CD4-positive, CD25-positive, alpha-beta regulatory T cell (primary cell): Measurements from ENCODE around the gene COL19A1. TPM values are rescaled to one million over a fixed set of nuclear protein-coding genes. Genes with fewer than 3 reads are reported as not detected.
A peak's percentile ranks its signal among the peaks of the same experiment; 100 is the strongest.

ENCODE experiments used
- ATAC-seq, 2 donors: fragments of 150-1000 bp; cut with Tn5 transposase; one replicate each; pipeline ENCODE4 v1.10.0; 2021; ENCODE audit warnings: low read depth in 2 of 2, moderate number of reproducible peaks in 2 of 2, moderate library complexity in 1 of 2
- DNase-seq, 3 donors: peaks; one replicate each; pipeline versions ENCODE4 v3.0.0 to v3.0.0-alpha.2; 2012 to 2022; ENCODE audit warnings: mixed read lengths in 1 of 3
- H3K27ac ChIP-seq: one replicate; pipeline ENCODE4 v1.7.0; 2013; ENCODE audit warnings: mild to moderate bottlenecking, low read length; ENCODE audit not compliant: insufficient read depth, poor library complexity, severe bottlenecking
- H3K27me3 ChIP-seq: one replicate; pipeline ENCODE4 v1.7.0; 2013; ENCODE audit warnings: low read length; ENCODE audit not compliant: control insufficient read depth, insufficient read depth
- H3K36me3 ChIP-seq: one replicate; pipeline ENCODE4 v1.7.0; 2013; ENCODE audit warnings: mild to moderate bottlenecking, low read length, moderate library complexity; ENCODE audit not compliant: control insufficient read depth, insufficient read depth
- H3K4me1 ChIP-seq: 2 replicates; pipeline ENCODE4 v1.7.0; 2013; ENCODE audit warnings: mild to moderate bottlenecking, low read length; ENCODE audit not compliant: insufficient read depth, control insufficient read depth, poor library complexity, severe bottlenecking
- H3K4me3 ChIP-seq: one replicate; pipeline ENCODE4 v1.7.0; 2013; ENCODE audit warnings: low read depth, mild to moderate bottlenecking, low read length, moderate library complexity
- H3K9me3 ChIP-seq, 2 experiments: 1 replicate in 1 of 2; 2 replicates in 1 of 2; pipeline ENCODE4 v1.7.0; 2013; ENCODE audit warnings: low read length in 2 of 2, mild to moderate bottlenecking in 1 of 2, moderate library complexity in 1 of 2; ENCODE audit not compliant: control insufficient read depth in 2 of 2
- H3K27ac Mint-ChIP-seq, 3 donors: one replicate each; pipeline ENCODE4 v1.8.0; 2020 to 2022; ENCODE audit warnings: mild to moderate bottlenecking in 3 of 3, mixed read lengths in 3 of 3, moderate library complexity in 2 of 3
- H3K27me3 Mint-ChIP-seq: one replicate; pipeline ENCODE4 v1.8.0; 2022; ENCODE audit warnings: mild to moderate bottlenecking, mixed read lengths
- H3K36me3 Mint-ChIP-seq: one replicate; pipeline ENCODE4 v1.8.0; 2020; ENCODE audit warnings: mixed read lengths
- H3K4me1 Mint-ChIP-seq, 4 donors: one replicate each; pipeline ENCODE4 v1.8.0; 2020 to 2022; ENCODE audit warnings: mixed read lengths in 4 of 4, mild to moderate bottlenecking in 1 of 4
- H3K4me3 Mint-ChIP-seq, 4 donors: one replicate each; pipeline ENCODE4 v1.8.0; 2020 to 2022; ENCODE audit warnings: mild to moderate bottlenecking in 4 of 4, mixed read lengths in 4 of 4, moderate library complexity in 3 of 4
- H3K9me3 Mint-ChIP-seq, 7 donors: one replicate each; pipeline ENCODE4 v1.8.0; 2020 to 2022; ENCODE audit warnings: mixed read lengths in 7 of 7, mild to moderate bottlenecking in 3 of 7, moderate library complexity in 2 of 7
- polyA plus RNA-seq, 4 donors: library from polyadenylated mRNA; unstranded; fragments of 300-500 nt; fragmentation: Illumina TruSeq; gene quantifications; one replicate each; pipeline ENCODE4 v1.2.3, GENCODE V29; 2021
- total RNA-seq: library from RNA; stranded (reverse); gene quantifications from one replicate; pipeline ENCODE4 v1.2.3, GENCODE V29; 2022

The COL19A1 gene
- total and polyA plus RNA-seq, 5 donors from 2014 or later = 0.17 TPM; not detected in 4

DNA sequence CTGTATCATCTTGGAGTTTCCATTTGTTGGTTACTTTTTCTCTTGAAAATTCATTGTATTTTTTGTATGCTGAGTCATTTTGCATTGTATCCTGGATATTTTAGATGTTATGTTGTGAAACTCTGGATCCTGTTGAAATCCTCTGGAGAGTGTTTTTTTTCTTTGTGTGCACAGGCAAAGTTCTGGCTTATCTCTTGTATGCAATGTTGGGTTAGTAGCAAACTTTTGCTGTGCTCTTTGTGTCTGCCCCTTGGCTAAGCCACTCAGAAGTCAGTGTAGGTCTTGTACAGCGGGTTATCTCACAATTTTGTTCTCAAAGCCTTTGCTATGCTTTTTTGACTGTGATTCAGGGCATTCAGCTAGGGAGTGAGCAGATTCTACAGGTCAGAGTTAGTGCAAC lies 40.5 kb upstream of the COL19A1 start:
- Histone ChIP-seq H3K9me3 (no peaks in the 10 kb centered on the region), H3K27ac (no peak overlapping the region), H3K4me3 (no peak overlapping the region), H3K4me1 (no peaks in the 10 kb centered on the region), H3K27me3 (no peaks in the 10 kb centered on the region), H3K36me3 (no peaks in the 10 kb centered on the region)
- ATAC-seq = no peak
- peaks cover 0 to 1% (median 0%) of the 10 kb centered on the region in 7 donors for H3K9me3 Mint-ChIP-seq
- H3K4me1 Mint-ChIP-seq = no peaks in the 10 kb centered on the region
- no peak overlapping the region for H3K27ac Mint-ChIP-seq
- no peak for DNase-seq
- peaks cover 6% of the 10 kb centered on the region for H3K27me3 Mint-ChIP-seq
- H3K36me3 Mint-ChIP-seq = no peaks in the 10 kb centered on the region
- no peak overlapping the region for H3K4me3 Mint-ChIP-seq

DNA sequence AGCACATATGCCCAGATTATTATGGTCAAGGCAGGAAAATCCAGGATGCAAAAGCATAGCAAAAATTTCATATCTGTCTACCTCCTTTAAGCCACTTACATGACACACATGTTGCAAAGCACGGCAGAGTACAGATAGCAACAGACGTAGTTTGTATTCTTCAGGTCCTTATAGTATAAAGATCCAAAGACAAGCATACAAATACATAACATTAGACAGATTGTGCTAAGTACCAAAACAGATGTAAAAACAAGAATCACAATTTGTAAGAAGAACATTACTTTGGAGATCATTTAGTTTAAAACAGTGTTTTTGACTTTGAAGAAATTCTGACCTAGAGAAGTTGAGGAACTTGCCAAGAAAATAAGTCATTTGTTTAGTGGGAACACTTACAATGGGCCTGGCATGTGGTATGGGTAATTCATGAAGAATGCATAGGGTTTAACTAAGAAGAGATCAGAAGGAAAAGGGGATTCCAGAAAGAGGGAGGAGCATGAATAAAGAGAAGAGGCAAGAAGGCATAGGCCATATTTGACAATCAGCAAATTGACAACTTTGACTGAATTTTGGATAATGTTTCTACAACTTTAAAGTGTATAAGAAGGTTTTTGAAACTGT lies 39.0 kb upstream of the COL19A1 start:
- Mint-ChIP-seq H3K27me3 (peaks cover 6% of the 10 kb centered on the region), H3K27ac (no peak overlapping the region), H3K4me1 (no peaks in the 10 kb centered on the region), H3K9me3 (peaks cover 0 to 2% (median 0%) of the 10 kb centered on the region in 7 donors), H3K4me3 (no peak overlapping the region), H3K36me3 (no peaks in the 10 kb centered on the region)
- DNase-seq (no peak), ATAC-seq (no peak)
- no peaks in the 10 kb centered on the region for H3K9me3 ChIP-seq
- H3K36me3 ChIP-seq = no peaks in the 10 kb centered on the region
- no peaks in the 10 kb centered on the region for H3K27me3 ChIP-seq
- no peak overlapping the region for H3K27ac ChIP-seq
- no peak overlapping the region for H3K4me3 ChIP-seq
- H3K4me1 ChIP-seq = no peaks in the 10 kb centered on the region

DNA sequence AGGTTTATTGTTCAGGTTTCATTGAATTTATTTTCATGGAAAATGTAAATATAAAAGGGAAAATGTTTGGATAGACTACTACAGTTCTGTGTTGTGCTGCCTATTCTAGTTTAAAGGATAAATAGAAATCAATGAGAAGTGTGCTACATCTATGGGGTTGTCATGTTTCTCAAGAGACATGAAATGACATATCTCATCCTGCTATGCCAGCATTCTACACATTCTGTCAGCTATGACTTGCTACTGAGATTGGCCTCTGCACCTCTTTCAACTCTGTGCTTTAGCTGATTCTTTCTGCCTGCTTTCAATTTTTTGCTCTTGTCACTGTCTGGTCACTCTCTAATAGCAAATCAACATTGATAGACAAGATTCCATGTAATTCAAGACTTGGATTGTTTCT lies 33.8 kb upstream of the COL19A1 start:
- Histone ChIP-seq H3K4me1 (no peaks in the 10 kb centered on the region), H3K27ac (no peak overlapping the region), H3K27me3 (peaks cover 3% of the 10 kb centered on the region), H3K36me3 (no peaks in the 10 kb centered on the region), H3K9me3 (no peaks in the 10 kb centered on the region), H3K4me3 (no peak overlapping the region)
- H3K27me3 Mint-ChIP-seq = peaks cover 31% of the 10 kb centered on the region
- DNase-seq (no peak), ATAC-seq (no peak)
- no peak overlapping the region for H3K4me3 Mint-ChIP-seq
- peaks cover 0 to 7% (median 3%) of the 10 kb centered on the region in 4 donors for H3K4me1 Mint-ChIP-seq
- peaks cover 0 to 1% (median 0%) of the 10 kb centered on the region in 7 donors for H3K9me3 Mint-ChIP-seq
- no peaks in the 10 kb centered on the region for H3K36me3 Mint-ChIP-seq
- no peak overlapping the region for H3K27ac Mint-ChIP-seq

DNA sequence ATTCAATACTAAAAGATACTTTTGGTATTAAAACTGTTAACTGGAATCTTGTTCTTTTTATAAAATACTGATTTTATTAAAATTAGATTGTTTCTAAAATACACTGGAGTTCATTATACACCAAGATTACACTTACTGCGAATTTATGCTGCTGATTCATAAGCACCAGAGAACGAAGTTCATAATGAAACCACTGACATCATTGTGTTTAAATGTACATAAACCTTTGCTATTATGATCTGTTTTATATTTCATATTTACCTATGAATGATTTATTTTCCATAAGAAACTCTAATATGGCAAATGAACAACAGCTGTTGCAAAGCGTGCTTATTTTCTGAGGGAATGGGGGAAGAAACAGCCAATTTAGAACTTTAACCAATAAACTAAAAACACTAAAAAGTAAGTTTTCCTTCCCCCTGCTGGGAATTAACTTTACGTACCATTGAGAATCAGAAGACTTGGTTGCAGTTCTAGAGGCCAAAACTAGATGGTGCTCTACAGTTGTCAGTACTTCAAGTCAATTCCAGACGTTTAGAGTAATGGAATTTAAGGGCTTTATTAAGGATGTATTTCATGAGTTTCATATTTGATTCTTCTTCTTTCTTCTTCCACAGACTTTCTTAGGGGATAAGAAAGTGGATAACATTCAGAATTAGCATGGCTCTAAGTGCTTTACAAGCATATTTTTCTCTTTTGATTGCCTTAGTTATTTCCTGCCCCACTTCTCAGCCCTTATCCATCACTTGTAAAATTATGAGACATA lies 30.8 kb upstream of the COL19A1 start:
- H3K4me1 ChIP-seq = no peaks in the 10 kb centered on the region
- Mint-ChIP-seq H3K4me3 (no peak overlapping the region), H3K4me1 (peaks cover 0 to 7% (median 3%) of the 10 kb centered on the region in 4 donors)

DNA sequence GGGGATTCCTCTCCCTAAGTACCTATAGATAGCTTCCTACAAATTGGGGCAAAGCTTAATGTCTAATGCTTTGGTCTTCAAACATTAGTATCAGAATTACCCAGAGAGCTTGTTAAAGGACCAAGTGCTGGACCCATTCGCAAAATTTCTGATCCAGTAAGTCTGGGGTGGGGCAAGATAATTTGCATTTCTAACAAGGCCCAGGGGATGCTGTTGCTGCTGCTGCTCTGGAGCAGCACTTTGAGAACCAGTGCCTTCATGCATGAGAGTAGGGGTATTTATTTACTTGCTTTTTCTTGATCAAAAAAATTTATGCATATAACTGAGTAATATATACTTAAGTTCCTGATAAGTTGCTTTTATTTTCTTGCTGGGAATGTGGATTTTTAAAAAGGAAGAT lies 24.5 kb upstream of the COL19A1 start:
- DNase-seq = no peak
- ATAC-seq = no peak
- peaks cover 0 to 4% (median 0%) of the 10 kb centered on the region in 7 donors for H3K9me3 Mint-ChIP-seq
- no peaks in the 10 kb centered on the region for H3K36me3 ChIP-seq
- H3K27me3 ChIP-seq = peaks cover 25% of the 10 kb centered on the region
- peaks cover 63% of the 10 kb centered on the region for H3K27me3 Mint-ChIP-seq
- no peaks in the 10 kb centered on the region for H3K9me3 ChIP-seq
- no peaks in the 10 kb centered on the region for H3K4me1 Mint-ChIP-seq
- H3K27ac Mint-ChIP-seq = no peak overlapping the region
- H3K36me3 Mint-ChIP-seq = no peaks in the 10 kb centered on the region
- H3K4me3 Mint-ChIP-seq = no peak overlapping the region
- H3K4me1 ChIP-seq = no peaks in the 10 kb centered on the region
- H3K27ac ChIP-seq = no peak overlapping the region
- H3K4me3 ChIP-seq = no peak overlapping the region

More for the DNA sequence above, 30.8 kb upstream of the COL19A1 start:
- no peak overlapping the region for H3K27ac ChIP-seq
- H3K36me3 ChIP-seq = no peaks in the 10 kb centered on the region
- no peak overlapping the region for H3K27ac Mint-ChIP-seq
- peak; percentile 59 to 64 for ATAC-seq
- H3K9me3 ChIP-seq = no peaks in the 10 kb centered on the region
- DNase-seq = peak in 2 of 3 donors; percentile 28 to 67
- H3K4me3 ChIP-seq = no peak overlapping the region
- H3K9me3 Mint-ChIP-seq = peaks cover 0 to 1% (median 0%) of the 10 kb centered on the region in 7 donors
- peaks cover 13% of the 10 kb centered on the region for H3K27me3 ChIP-seq
- H3K36me3 Mint-ChIP-seq = no peaks in the 10 kb centered on the region
- H3K27me3 Mint-ChIP-seq = peaks cover 43% of the 10 kb centered on the region

DNA sequence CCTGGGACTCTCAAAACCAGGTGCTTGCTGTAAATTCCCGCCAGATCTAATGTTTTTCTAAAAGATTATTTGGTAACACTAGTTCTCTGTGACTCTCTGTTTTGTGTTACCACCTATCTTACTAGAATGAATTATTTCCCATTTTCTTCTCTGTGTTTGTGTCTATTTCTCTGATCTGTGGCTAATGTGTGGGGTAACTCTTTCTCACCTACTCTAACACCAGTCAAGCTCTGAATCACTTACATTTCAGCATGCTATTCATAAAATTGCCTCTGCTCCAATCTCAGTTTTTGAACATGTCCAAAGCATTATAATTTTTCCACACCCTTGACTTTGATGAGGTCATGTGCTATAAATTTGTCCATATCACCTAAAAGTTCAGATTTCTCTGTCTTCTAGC lies 23.2 kb upstream of the COL19A1 start:
- Mint-ChIP-seq H3K27me3 (peaks cover 58% of the 10 kb centered on the region), H3K4me3 (no peak overlapping the region), H3K9me3 (peaks cover 0 to 4% (median 0%) of the 10 kb centered on the region in 7 donors), H3K4me1 (no peaks in the 10 kb centered on the region), H3K36me3 (no peaks in the 10 kb centered on the region), H3K27ac (peak overlapping the region in 1 of 3 donors; percentile 33)
- ATAC-seq (no peak), DNase-seq (no peak)
- no peaks in the 10 kb centered on the region for H3K4me1 ChIP-seq
- no peaks in the 10 kb centered on the region for H3K36me3 ChIP-seq
- no peak overlapping the region for H3K4me3 ChIP-seq
- H3K27me3 ChIP-seq = peaks cover 32% of the 10 kb centered on the region
- H3K9me3 ChIP-seq = no peaks in the 10 kb centered on the region
- no peak overlapping the region for H3K27ac ChIP-seq

DNA sequence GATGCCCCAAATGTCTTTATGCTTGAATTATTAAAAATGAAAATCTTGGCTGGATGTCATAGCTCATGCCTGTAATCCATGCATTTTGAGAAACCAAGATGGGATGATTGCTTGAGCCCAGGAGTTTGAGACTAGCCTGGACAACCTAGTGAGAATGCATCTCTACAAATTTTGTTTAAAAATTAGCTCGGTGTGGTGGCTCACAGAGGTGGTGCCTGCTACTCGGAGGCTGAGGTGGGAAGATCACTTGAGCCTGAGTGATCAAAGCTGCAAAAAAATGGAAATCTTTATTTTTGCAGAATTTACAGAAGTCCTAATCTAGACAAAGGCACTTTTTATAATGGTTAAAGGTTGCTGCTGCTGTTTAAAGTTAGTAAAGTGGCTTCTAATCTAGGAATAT lies 20.0 kb upstream of the COL19A1 start:
- Histone ChIP-seq H3K9me3 (no peaks in the 10 kb centered on the region), H3K27me3 (peaks cover 25% of the 10 kb centered on the region), H3K27ac (no peak overlapping the region), H3K36me3 (no peaks in the 10 kb centered on the region), H3K4me3 (no peak overlapping the region), H3K4me1 (no peaks in the 10 kb centered on the region)
- Mint-ChIP-seq H3K9me3 (peaks cover 0 to 4% (median 0%) of the 10 kb centered on the region in 7 donors), H3K27ac (no peak overlapping the region), H3K4me1 (no peaks in the 10 kb centered on the region), H3K27me3 (peaks cover 55% of the 10 kb centered on the region), H3K36me3 (no peaks in the 10 kb centered on the region), H3K4me3 (no peak overlapping the region)
- ATAC-seq (no peak), DNase-seq (no peak)
